Sigmoid colon (tissue), 4 donors: Measurements from ENCODE around the gene ALOX12B.

ENCODE experiments used
- CTCF ChIP-seq, 4 experiments: fragments of 450-650 bp in 3 of 4; fragments of 200-600 bp in 1 of 4; IDR thresholded peaks; one replicate each; pipeline ENCODE4 v1.5.1; 2016 to 2019; ENCODE audit warnings: antibody characterized with exemption in 4 of 4, mild to moderate bottlenecking in 3 of 4, moderate library complexity in 2 of 4
- POLR2A ChIP-seq, 2 donors: fragments of 450-650 bp; IDR thresholded peaks; one replicate each; pipeline ENCODE4 v1.6.1; 2016; ENCODE audit warnings: antibody characterized with exemption in 2 of 2, mild to moderate bottlenecking in 2 of 2, moderate library complexity in 2 of 2
- POLR2AphosphoS5 ChIP-seq, 4 donors: sonication (generic); formaldehyde crosslinking; IDR thresholded peaks; one replicate each; pipeline ENCODE4 v1.6.1; 2017; ENCODE audit warnings: antibody characterized with exemption in 4 of 4

DNA sequence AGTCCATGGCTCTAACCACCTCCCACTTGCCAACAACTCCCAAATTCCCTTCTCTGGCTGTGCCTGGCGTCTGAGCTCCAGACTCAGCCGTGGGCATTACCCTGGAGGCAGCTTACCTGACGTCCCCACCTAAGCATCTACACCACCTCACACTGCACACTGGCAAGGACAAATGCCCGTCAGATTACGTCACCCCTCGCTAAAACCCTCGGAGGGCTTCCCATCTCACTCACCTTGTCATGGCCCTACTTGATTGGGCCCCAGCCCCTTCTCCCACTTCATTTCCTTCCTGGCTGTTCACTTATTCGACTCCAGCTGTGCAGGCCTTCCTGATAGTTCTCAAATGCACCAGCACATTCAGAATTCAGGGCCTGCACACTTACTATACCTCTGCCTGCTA is 17.4 kb upstream of the ALOX12B start:
- TF ChIP-seq CTCF (IDR thresholded peaks at IDR 0.05) (no peak), POLR2AphosphoS5 (IDR thresholded peaks at IDR 0.05) (no peak), POLR2A (IDR thresholded peaks at IDR 0.05) (no peak)
